Measurements from ENCODE around the gene ATP2B2. TPM values are rescaled to one million over a fixed set of nuclear protein-coding genes. Genes with fewer than 3 reads are reported as not detected.

The ATP2B2 gene
- total and polyA plus RNA-seq, 5 experiments from 2014 or later: not detected

DNA sequence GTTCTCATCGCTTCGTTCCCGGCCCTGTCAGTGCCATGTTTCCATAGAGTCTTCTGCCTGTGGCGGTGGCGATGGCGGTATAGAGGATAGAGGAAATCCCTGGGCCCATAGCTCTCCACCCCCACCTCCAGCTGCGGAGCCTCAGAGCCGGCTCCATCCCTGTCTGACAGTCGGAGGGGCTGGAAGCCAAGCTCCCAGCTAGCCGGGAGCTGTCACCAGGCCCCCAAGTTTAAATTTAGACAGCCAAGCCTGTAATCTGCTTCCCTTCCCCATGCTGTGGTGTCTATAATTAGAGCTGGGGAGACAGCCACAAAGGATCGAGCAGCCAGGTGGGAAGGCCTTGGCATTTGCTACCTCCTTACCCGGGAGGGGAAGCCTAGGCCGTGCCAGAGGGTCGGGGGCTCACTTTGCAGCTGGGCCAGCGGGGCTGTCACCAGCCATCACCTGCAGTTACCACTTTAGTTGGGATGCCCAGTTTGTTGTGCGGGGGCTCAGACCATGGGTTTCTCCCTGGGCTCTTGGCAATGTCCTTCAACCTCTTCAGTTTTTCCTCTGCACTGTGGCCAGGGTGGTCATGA, 128.1 kb downstream of the ATP2B2 start:
- H3K27me3 Mint-ChIP-seq: peaks cover 0 to 7% (median 0%) of the 10 kb centered on the region in 5 donors
- POLR2A ChIA-PET: no interaction called here
- no peaks in the 10 kb centered on the region for H3K36me3 Mint-ChIP-seq
- no peak overlapping the region for H3K4me3 Mint-ChIP-seq
- ATAC-seq: no peak
- H3K9me3 Mint-ChIP-seq: no peaks in the 10 kb centered on the region
- no peak for DNase-seq
- H3K27ac Mint-ChIP-seq: no peak overlapping the region
- peaks cover 0 to 5% (median 2%) of the 10 kb centered on the region in 4 donors for H3K4me1 Mint-ChIP-seq

DNA sequence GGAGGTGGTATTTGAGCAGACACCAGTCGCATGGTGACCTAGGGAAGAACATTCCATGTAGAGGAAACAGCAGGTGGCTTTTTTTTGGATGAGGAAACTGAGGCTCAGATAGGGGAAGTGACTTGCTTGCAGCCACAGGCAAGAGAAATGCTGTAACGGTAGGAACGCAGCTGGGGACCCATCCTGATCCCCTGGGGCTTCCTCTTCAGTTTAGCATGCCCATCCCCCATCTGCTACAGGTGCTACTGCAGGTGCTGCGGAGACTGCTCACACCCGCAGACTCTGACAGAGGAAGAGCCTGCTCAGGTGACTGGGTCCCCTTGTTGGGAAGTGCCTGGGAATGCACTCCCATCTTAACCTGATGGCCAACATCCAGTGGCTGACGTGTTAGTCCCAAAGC, 129.0 kb downstream of the ATP2B2 start:
- POLR2A ChIA-PET: no interaction called here
- Mint-ChIP-seq H3K36me3 (no peaks in the 10 kb centered on the region), H3K27me3 (peaks cover 0 to 7% (median 0%) of the 10 kb centered on the region in 5 donors), H3K9me3 (no peaks in the 10 kb centered on the region), H3K27ac (peak overlapping the region in 1 of 10 donors; percentile 31), H3K4me1 (peaks cover 0 to 5% (median 2%) of the 10 kb centered on the region in 4 donors), H3K4me3 (no peak overlapping the region)
- DNase-seq: no peak
- ATAC-seq: no peak

DNA sequence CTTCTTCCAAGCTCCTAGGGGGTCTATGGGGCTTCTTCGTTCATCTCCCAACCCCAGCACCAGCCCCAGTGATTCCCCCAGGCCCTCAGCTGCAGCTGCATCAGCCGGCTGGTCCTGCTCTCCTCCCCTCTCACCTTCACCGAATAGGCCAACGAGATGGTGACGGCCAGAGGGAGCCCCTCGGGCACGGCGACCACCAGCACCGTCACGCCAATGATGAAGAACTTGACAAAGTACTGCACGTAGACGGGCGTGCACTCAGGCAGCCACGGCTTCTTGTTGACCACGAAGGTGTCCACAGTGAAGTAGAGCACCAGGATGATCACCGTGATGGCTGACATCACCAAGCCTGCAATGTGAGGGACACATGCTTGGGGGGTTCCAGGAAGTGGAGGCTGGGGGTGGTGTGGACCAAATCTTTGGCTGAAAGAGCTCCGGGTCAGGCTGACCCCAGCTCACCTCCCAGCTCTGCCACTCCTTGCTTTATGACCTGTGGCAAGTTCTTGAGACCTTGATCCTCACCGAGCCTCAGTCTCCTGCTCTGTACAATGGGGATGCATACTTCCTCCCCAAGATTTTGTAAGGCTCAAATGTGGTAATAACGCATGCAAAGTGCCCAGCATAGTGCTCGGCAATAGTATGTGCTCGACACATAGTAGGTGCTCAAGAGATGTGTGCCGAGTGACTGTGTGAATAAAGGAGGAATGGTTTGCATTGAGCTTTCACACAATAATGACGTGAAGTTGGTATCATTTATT, 129.9 kb downstream of the ATP2B2 start:
- POLR2A ChIA-PET: no interaction called here
- no peak for DNase-seq
- ATAC-seq: no peak
- H3K4me3 Mint-ChIP-seq: no peak overlapping the region
- H3K27ac Mint-ChIP-seq: no peak overlapping the region
- peaks cover 0 to 6% (median 1%) of the 10 kb centered on the region in 9 donors for H3K9me3 Mint-ChIP-seq
- H3K27me3 Mint-ChIP-seq: peaks cover 0 to 9% (median 5%) of the 10 kb centered on the region in 5 donors
- H3K4me1 Mint-ChIP-seq: peaks cover 0 to 5% (median 3%) of the 10 kb centered on the region in 4 donors
- peaks cover 0 to 6% (median 0%) of the 10 kb centered on the region in 3 donors for H3K36me3 Mint-ChIP-seq

DNA sequence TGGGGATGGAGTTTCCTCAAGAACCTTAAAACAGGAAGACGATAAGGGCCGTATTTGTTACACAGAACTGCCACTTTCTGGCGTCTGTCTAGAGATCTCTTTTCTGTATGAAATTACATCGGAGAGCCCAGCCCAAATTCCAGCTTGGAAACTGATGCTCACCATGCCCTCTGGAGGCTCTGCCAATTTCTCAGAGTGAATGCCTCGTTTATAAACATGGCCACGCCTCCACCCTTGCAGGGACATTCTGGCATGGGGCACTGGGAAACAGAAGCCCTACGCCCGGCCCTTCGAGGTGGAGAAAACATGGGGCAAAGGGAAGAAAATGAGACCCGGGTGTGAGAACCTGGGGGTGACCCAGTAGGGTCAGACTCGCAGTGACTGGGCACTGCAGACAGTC, 131.1 kb downstream of the ATP2B2 start:
- Mint-ChIP-seq H3K36me3 (peaks cover 0 to 6% (median 0%) of the 10 kb centered on the region in 3 donors), H3K9me3 (peaks cover 0 to 6% (median 1%) of the 10 kb centered on the region in 9 donors), H3K4me1 (peaks cover 0 to 6% (median 4%) of the 10 kb centered on the region in 4 donors), H3K27ac (no peak overlapping the region), H3K27me3 (peaks cover 0 to 11% (median 8%) of the 10 kb centered on the region in 5 donors), H3K4me3 (no peak overlapping the region)
- ATAC-seq (no peak), DNase-seq (no peak)
- POLR2A ChIA-PET: no interaction called here

DNA sequence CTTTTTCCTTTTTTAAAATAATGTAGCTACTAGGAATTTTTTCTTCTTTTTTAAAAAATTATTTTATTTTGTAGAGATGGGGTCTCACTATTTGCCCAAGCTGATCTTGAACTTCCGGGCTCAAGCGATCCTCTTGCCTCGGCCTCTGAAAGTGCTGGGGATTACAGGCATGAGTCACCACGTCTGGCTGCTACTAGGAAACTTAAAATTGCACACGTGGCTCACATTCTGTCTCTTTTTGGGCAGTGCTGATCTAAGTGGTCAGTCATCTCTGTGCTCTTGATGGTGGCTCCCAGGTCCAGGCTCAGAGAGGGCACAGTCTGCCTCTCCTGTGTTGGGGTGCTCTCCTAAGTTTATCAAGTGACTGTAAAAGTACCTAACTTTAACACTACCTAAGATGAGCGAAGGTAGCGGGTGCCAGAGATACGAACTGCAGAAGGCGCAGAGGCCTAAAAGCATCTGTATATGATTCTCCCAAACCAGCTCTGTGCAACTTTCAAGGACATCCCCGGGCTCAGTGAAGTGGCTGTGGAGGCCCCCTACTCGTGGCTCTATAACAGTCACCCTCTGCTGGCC, 131.6 kb downstream of the ATP2B2 start:
- Mint-ChIP-seq H3K9me3 (peaks cover 0 to 6% (median 1%) of the 10 kb centered on the region in 9 donors), H3K27me3 (peaks cover 0 to 11% (median 5%) of the 10 kb centered on the region in 5 donors), H3K4me3 (no peak overlapping the region), H3K36me3 (peaks cover 0 to 6% (median 0%) of the 10 kb centered on the region in 3 donors), H3K4me1 (peaks cover 0 to 6% (median 4%) of the 10 kb centered on the region in 4 donors), H3K27ac (no peak overlapping the region)
- POLR2A ChIA-PET: no interaction called here
- DNase-seq (no peak), ATAC-seq (no peak)

DNA sequence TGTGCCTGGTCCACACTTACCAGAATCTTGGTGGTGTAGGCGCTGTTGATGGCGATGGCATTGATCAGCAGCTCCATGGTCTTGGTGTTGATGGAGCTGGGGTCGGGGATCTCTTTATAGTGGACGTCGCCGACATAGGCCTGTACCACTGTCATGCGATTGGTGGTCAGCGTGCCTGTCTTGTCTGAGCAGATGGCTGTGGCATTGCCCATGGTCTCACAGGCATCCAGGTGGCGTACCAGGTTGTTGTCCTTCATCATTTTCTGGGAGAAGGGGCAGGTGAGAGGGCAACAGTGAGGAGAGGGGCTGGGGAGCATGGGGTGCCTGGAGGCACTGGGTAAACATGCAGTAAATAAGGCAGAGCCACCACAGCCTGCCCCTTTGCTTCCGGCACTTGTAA, 133.6 kb downstream of the ATP2B2 start:
- Mint-ChIP-seq H3K4me1 (peaks cover 0 to 6% (median 4%) of the 10 kb centered on the region in 4 donors), H3K9me3 (peaks cover 0 to 6% (median 1%) of the 10 kb centered on the region in 9 donors), H3K36me3 (peaks cover 0 to 6% (median 0%) of the 10 kb centered on the region in 3 donors), H3K4me3 (no peak overlapping the region), H3K27me3 (peaks cover 3 to 12% (median 9%) of the 10 kb centered on the region in 5 donors), H3K27ac (no peak overlapping the region)
- POLR2A ChIA-PET: no interaction called here
- DNase-seq (no peak), ATAC-seq (no peak)

DNA sequence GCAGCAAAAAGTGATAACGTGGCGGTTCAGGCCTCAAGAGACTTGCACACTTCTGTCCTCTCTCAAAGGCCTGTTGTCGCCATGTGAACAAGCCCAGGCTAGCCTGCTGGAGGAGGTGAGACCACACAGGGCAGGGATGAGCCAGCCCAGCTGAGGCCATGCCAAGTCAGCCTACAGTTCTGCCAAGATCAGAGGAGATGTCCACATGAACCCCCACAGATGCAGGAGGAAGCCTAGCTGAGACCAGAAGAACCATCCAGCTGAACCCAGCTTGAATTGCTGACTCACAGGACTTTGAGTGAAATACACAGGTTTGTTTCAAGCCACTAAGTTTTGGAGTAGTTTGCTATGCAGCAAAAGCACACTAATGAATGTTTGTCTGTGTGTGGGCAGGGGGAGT, 134.2 kb downstream of the ATP2B2 start:
- POLR2A ChIA-PET: no interaction called here
- Mint-ChIP-seq H3K27ac (no peak overlapping the region), H3K4me3 (no peak overlapping the region), H3K4me1 (peaks cover 0 to 6% (median 4%) of the 10 kb centered on the region in 4 donors), H3K27me3 (peaks cover 3 to 12% (median 9%) of the 10 kb centered on the region in 5 donors), H3K36me3 (peaks cover 0 to 6% (median 0%) of the 10 kb centered on the region in 3 donors), H3K9me3 (peaks cover 0 to 6% (median 1%) of the 10 kb centered on the region in 9 donors)
- no peak for DNase-seq
- no peak for ATAC-seq

DNA sequence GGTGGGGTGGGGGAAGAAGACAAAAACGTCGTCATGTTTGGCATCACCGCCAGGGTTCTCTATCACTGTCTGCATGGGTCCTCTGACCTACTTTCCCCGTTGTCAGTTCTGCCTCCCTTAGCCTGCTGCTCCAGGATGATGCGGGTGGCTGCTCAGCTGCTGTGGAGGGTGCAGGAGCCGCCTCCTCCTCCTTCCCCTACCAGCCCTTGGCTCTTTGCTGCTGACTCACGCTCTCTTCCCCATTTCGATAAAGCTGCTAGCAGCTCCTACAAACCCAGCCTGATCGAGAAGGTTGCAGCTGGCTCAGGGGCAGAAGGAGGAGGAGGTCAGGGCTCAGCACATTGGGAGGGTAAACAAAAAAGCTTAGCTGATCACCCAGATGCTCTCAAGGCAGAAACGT, 135.0 kb downstream of the ATP2B2 start:
- Mint-ChIP-seq H3K9me3 (peaks cover 0 to 6% (median 1%) of the 10 kb centered on the region in 9 donors), H3K27me3 (peaks cover 3 to 12% (median 9%) of the 10 kb centered on the region in 5 donors), H3K27ac (no peak overlapping the region), H3K36me3 (peaks cover 0 to 6% (median 0%) of the 10 kb centered on the region in 3 donors), H3K4me1 (peaks cover 0 to 5% (median 3%) of the 10 kb centered on the region in 4 donors), H3K4me3 (no peak overlapping the region)
- POLR2A ChIA-PET: no interaction called here
- ATAC-seq: no peak
- DNase-seq: no peak

DNA sequence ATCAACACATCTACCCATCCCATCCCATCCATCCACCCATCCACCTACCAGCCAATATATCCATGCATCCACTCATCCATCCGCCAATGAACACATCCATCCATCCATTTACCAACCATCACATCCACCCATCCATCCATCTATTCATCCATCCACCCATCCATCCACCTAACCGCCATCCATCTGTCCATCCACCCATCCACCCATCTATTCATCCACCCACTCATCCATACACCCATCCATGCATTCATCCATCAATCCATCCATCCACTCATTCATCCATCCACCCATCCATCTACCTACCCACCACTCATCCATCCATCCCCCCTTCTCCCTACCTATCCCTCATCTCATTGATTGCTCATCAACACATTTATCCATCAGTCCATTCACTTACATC, 136.9 kb downstream of the ATP2B2 start:
- DNase-seq (no peak), ATAC-seq (no peak)
- no peak overlapping the region for H3K4me3 Mint-ChIP-seq
- H3K36me3 Mint-ChIP-seq: peaks cover 0 to 6% (median 0%) of the 10 kb centered on the region in 3 donors
- H3K27ac Mint-ChIP-seq: no peak overlapping the region
- H3K9me3 Mint-ChIP-seq: peaks cover 0 to 6% (median 1%) of the 10 kb centered on the region in 9 donors
- peaks cover 3 to 12% (median 9%) of the 10 kb centered on the region in 5 donors for H3K27me3 Mint-ChIP-seq
- peaks cover 0 to 4% (median 3%) of the 10 kb centered on the region in 4 donors for H3K4me1 Mint-ChIP-seq
- POLR2A ChIA-PET: no interaction called here

DNA sequence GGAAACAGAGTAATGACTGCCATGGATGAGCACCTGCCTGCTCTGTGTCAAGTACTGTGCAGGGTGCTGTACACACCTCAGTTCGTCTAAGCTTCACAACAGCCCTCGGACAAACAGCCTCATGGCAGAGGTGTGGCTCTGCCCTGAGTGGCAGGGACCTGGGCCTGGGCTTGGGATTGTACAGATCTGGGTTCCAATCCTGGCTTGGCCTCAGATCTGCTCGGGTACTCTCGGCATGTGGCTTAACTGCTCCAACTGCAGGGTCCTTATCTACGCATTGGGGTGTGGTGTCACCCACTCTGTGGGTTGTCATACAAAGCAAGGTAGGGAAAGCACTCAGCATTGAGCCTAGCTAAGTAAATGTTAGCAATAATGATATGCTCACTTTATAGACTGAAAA, 137.9 kb downstream of the ATP2B2 start:
- DNase-seq: peak in 1 of 10 donors; percentile 35
- Mint-ChIP-seq H3K4me3 (no peak overlapping the region), H3K9me3 (peaks cover 0 to 6% (median 1%) of the 10 kb centered on the region in 9 donors), H3K27ac (no peak overlapping the region), H3K4me1 (peaks cover 0 to 4% (median 3%) of the 10 kb centered on the region in 4 donors), H3K27me3 (peaks cover 3 to 12% (median 9%) of the 10 kb centered on the region in 5 donors), H3K36me3 (peaks cover 0 to 6% (median 0%) of the 10 kb centered on the region in 3 donors)
- POLR2A ChIA-PET: no interaction called here
- no peak for ATAC-seq

DNA sequence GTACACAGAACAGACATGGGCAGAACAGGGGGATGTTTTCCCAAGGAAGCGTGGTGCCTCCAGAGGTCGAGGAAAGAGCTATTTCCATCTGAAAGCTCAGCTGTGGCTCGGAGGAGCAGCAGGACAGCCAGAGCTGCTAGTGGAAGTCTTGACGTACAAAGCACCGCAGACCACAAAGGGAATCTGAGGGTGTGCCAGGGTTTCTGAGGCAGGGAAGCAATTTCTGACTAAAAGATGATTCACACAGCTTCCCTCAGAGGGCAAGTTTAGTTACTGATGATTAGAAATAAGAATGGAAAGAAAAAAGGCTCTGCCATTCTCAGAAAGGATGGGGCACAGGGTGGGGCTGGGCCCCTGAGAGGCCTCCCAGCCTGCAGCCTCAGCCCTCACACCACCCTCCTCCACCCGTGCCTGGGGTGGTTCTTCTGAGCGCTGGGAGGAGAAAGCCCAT, 138.7 kb downstream of the ATP2B2 start:
- Mint-ChIP-seq H3K36me3 (peaks cover 0 to 6% (median 0%) of the 10 kb centered on the region in 3 donors), H3K4me1 (peaks cover 0 to 4% (median 3%) of the 10 kb centered on the region in 4 donors), H3K9me3 (peaks cover 0 to 6% (median 1%) of the 10 kb centered on the region in 9 donors), H3K27ac (no peak overlapping the region), H3K27me3 (peaks cover 3 to 16% (median 9%) of the 10 kb centered on the region in 5 donors), H3K4me3 (no peak overlapping the region)
- no peak for DNase-seq
- POLR2A ChIA-PET: no interaction called here
- ATAC-seq: no peak

DNA sequence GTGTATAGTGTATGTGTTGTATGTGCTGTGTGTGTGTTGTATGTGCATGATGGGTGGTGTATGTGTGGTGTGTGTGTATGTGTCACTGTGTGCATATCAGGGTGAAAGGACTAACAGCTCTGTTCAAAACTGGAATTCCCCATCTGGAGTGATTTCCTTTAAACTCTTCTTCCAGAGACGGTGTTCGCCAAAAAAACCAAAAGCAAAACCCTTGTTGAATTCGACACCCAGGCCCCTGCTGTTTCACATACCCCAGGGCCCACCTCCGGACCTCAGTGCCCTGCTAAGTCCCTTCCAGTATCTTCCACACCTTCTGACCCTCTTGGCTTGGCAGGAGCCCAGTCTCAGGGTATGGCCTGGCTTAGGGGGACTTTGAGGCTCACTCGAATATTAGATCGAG, 139.6 kb downstream of the ATP2B2 start:
- H3K27me3 Mint-ChIP-seq: peaks cover 5 to 22% (median 16%) of the 10 kb centered on the region in 5 donors
- POLR2A ChIA-PET: no interaction called here
- peaks cover 0 to 3% (median 0%) of the 10 kb centered on the region in 9 donors for H3K9me3 Mint-ChIP-seq
- H3K4me3 Mint-ChIP-seq: no peak overlapping the region
- ATAC-seq (no peak), DNase-seq (no peak)
- peaks cover 0 to 2% (median 0%) of the 10 kb centered on the region in 3 donors for H3K36me3 Mint-ChIP-seq
- H3K27ac Mint-ChIP-seq: no peak overlapping the region
- H3K4me1 Mint-ChIP-seq: peaks cover 0 to 6% (median 3%) of the 10 kb centered on the region in 4 donors

DNA sequence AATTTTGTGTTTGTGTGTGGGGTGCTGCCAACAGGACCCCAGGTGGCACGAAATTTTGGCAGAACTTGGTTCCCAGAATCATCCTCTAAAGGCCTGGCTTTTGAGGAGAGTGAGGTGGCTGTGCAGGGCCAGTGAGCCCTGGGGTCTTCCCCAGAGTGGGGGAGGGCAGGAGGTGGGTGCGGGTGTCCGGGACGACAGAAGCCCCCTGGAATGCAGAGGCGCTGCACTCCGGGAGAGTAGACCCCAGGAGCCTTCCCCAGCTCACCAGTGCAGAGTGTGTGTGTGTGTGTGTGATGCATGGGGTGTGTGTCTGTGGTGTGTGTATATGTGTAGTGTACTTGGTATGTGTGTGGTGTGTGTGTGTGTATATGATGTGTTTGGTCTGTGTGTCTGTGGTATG, 140.1 kb downstream of the ATP2B2 start:
- Mint-ChIP-seq H3K9me3 (peaks cover 0 to 2% (median 0%) of the 10 kb centered on the region in 9 donors), H3K27me3 (peaks cover 5 to 22% (median 11%) of the 10 kb centered on the region in 5 donors), H3K4me1 (peaks cover 0 to 6% (median 0%) of the 10 kb centered on the region in 4 donors), H3K4me3 (no peak overlapping the region), H3K27ac (no peak overlapping the region), H3K36me3 (no peaks in the 10 kb centered on the region)
- no peak for DNase-seq
- ATAC-seq: no peak
- POLR2A ChIA-PET: no interaction called here

Data from naive thymus-derived CD8-positive, alpha-beta T cell (primary cell).